Neural crest cell (in vitro differentiated cells): ENCODE results near the gene BICDL2. TPM values are rescaled to one million over a fixed set of nuclear protein-coding genes. Genes with fewer than 3 reads are reported as not detected.
"Not testable (repeated sequence)": the region's sequence is repeated elsewhere in the genome, so short reads cannot be mapped to it uniquely, and the experiment has no call there.

Source experiments
- DNase-seq: peaks from one replicate; pipeline ENCODE4 v3.0.0; 2021; ENCODE audit warnings: low read depth, mixed read lengths, low spot score
- H3K27ac Mint-ChIP-seq: one replicate; pipeline ENCODE4 v1.8.0; 2021; ENCODE audit warnings: mild to moderate bottlenecking, mixed read lengths; ENCODE audit not compliant: unreplicated experiment
- H3K27me3 Mint-ChIP-seq: 2 replicates; pipeline ENCODE4 v1.8.0; 2021; ENCODE audit warnings: low read depth, mild to moderate bottlenecking, mixed read lengths
- H3K36me3 Mint-ChIP-seq: 2 replicates; pipeline ENCODE4 v1.8.0; 2021; ENCODE audit warnings: low read depth, mild to moderate bottlenecking, mixed read lengths
- H3K4me1 Mint-ChIP-seq: 2 replicates; pipeline ENCODE4 v1.8.0; 2021; ENCODE audit warnings: mixed read lengths
- H3K4me3 Mint-ChIP-seq: one replicate; pipeline ENCODE4 v1.8.0; 2021; ENCODE audit warnings: mild to moderate bottlenecking, mixed read lengths
- H3K9me3 Mint-ChIP-seq: 2 replicates; pipeline ENCODE4 v1.8.0; 2021; ENCODE audit warnings: mixed read lengths
- CTCF ChIP-seq: fragments of 200-600 bp; sonication (generic); conservative IDR thresholded peaks from 2 replicates; pipeline ENCODE4 v1.5.0; 2021; ENCODE audit warnings: antibody characterized with exemption, mild to moderate bottlenecking
- long read RNA-seq: library from polyadenylated mRNA; unstranded; transcript quantifications from one replicate; pipeline ENCODE4 v2.0.0, GENCODE V29; 2020
- total RNA-seq: library from RNA; stranded (reverse); gene quantifications from 2 replicates; pipeline ENCODE4 v1.2.1, GENCODE V29; 2021

BICDL2 gene
- not detected in 2 replicates for total RNA-seq
- long read RNA-seq: 0 reads

- no peak for DNase-seq
- H3K27me3 Mint-ChIP-seq: peaks cover 96% of the 10 kb centered on the region
These were observed at the start of gene BICDL2 for GRCh38 chr16:3036726-3037315. Gene BICDL2 (minus strand): TSS chr16:3036944. CDS start chr16:3035496, 1,448 bp downstream.

GRCh38 chr16:3085868-3086595, 49.3 kb upstream of the BICDL2 start:
- DNase-seq: no peak
- no peak overlapping the region for H3K27ac Mint-ChIP-seq
- no peaks in the 10 kb centered on the region for H3K36me3 Mint-ChIP-seq
- H3K4me1 Mint-ChIP-seq: peaks cover 18% of the 10 kb centered on the region
- no peak overlapping the region for H3K4me3 Mint-ChIP-seq
- H3K27me3 Mint-ChIP-seq: no peaks in the 10 kb centered on the region
- H3K9me3 Mint-ChIP-seq: no peaks in the 10 kb centered on the region
- TF ChIP-seq CTCF: no peak

More at GRCh38 chr16:3036726-3037315, at the start of gene BICDL2:
- H3K36me3 Mint-ChIP-seq: no peaks in the 10 kb centered on the region
- no peak for TF ChIP-seq CTCF
- peaks cover 7% of the 10 kb centered on the region for H3K4me1 Mint-ChIP-seq
- no peak within 1 kb of the TSS for H3K4me3 Mint-ChIP-seq
- no peaks in the 10 kb centered on the region for H3K9me3 Mint-ChIP-seq
- no peak within 1 kb of the TSS for H3K27ac Mint-ChIP-seq

GRCh38 chr16:3084969-3085670, 48.4 kb upstream of the BICDL2 start:
- no peaks in the 10 kb centered on the region for H3K27me3 Mint-ChIP-seq
- no peak overlapping the region for H3K4me3 Mint-ChIP-seq
- no peak overlapping the region for H3K27ac Mint-ChIP-seq
- H3K9me3 Mint-ChIP-seq: no peaks in the 10 kb centered on the region
- H3K4me1 Mint-ChIP-seq: peaks cover 18% of the 10 kb centered on the region
- H3K36me3 Mint-ChIP-seq: no peaks in the 10 kb centered on the region
- TF ChIP-seq CTCF: no peak
- DNase-seq: no peak

GRCh38 chr16:3084491-3084890, 47.7 kb upstream of the BICDL2 start:
- Mint-ChIP-seq H3K36me3 (no peaks in the 10 kb centered on the region), H3K27ac (no peak overlapping the region), H3K9me3 (no peaks in the 10 kb centered on the region)

GRCh38 chr16:3083408-3083807, 46.7 kb upstream of the BICDL2 start:
- Mint-ChIP-seq H3K4me1 (peaks cover 14% of the 10 kb centered on the region), H3K27me3 (peaks cover 12% of the 10 kb centered on the region)
- not testable (repeated sequence) for H3K36me3 Mint-ChIP-seq, DNase-seq, H3K4me3 Mint-ChIP-seq, H3K27ac Mint-ChIP-seq, H3K9me3 Mint-ChIP-seq

More at GRCh38 chr16:3084491-3084890, 47.7 kb upstream of the BICDL2 start:
- H3K27me3 Mint-ChIP-seq: peaks cover 6% of the 10 kb centered on the region
- no peak for TF ChIP-seq CTCF
- H3K4me3 Mint-ChIP-seq: no peak overlapping the region
- peaks cover 18% of the 10 kb centered on the region for H3K4me1 Mint-ChIP-seq
- DNase-seq: no peak

GRCh38 chr16:3081957-3082356, 45.2 kb upstream of the BICDL2 start:
- not testable (repeated sequence) for DNase-seq, H3K9me3 Mint-ChIP-seq, H3K4me1 Mint-ChIP-seq, H3K27ac Mint-ChIP-seq, H3K36me3 Mint-ChIP-seq, H3K4me3 Mint-ChIP-seq
- peaks cover 19% of the 10 kb centered on the region for H3K27me3 Mint-ChIP-seq
